GM12892 (cell line): ENCODE results near the gene TIMP3.

Source experiments
- DNase-seq: peaks from one replicate; pipeline ENCODE4 v3.0.0; 2011; ENCODE audit not compliant: insufficient read length
- FAIRE-seq: peaks from 2 replicates; lab custom pipeline; 2011; peaks lifted over from hg19 to GRCh38; lab: Jason Lieb, UNC
- POLR2A ChIP-seq: IDR thresholded peaks from 2 replicates; pipeline ENCODE4 v1.6.1; 2011; ENCODE audit warnings: low read depth, low read length, control low read depth
- POLR2AphosphoS5 ChIP-seq: IDR thresholded peaks from 2 replicates; pipeline ENCODE4 v1.6.1; 2011; ENCODE audit warnings: low read depth, low read length, control low read depth
- TAF1 ChIP-seq: IDR thresholded peaks from 2 replicates; pipeline ENCODE4 v1.6.1; 2011; ENCODE audit warnings: low read depth, mild to moderate bottlenecking, control low read depth, low read length, borderline replicate concordance

TIMP3 gene

DNA sequence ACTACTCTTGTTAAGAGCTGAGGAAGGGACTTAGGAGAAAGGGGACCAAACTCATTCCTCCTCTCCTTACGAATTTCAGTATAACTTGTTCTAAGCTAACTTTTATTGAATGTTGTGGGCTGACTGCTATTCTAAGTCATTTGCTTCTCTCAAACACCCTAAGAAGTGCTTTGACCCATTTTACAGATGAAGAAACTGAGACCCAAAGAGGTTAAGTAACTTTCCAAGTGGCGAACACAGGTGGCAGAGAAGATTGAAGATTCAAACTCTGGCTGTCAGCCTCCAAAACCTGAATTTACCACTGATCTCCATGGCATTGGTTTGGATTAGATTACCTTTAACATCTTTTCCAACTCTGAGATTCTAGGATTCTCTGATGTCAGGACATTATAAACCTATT lies 52.2 kb downstream of the TIMP3 start:
- TF ChIP-seq POLR2A = no peak
- TF ChIP-seq TAF1 = no peak
- no peak for TF ChIP-seq POLR2AphosphoS5
- FAIRE-seq (no peak), DNase-seq (no peak)

DNA sequence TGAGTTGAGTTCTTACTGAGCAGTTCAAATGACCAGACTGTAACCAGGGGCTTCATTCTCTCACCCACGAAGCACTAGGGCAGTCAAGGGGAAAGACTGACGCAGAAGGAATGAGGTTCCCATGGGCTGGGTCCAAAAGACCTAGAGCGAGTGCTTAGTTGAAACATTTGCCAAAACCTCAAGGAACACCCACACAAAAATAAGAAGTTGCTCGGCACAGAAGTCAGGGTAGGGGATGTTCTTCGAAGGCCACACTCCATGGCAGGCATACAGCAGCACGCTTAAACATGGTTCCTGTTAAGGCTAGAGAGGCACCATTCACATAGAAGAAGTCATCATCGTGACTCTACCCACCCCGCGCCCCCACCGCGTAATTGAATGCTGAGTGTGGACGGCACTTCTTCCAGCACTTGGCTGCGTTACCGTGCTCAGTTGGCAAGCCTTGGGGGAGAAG lies 52.9 kb downstream of the TIMP3 start:
- no peak for TF ChIP-seq POLR2A
- TF ChIP-seq POLR2AphosphoS5 = no peak
- no peak for TF ChIP-seq TAF1
- FAIRE-seq (no peak), DNase-seq (no peak)

DNA sequence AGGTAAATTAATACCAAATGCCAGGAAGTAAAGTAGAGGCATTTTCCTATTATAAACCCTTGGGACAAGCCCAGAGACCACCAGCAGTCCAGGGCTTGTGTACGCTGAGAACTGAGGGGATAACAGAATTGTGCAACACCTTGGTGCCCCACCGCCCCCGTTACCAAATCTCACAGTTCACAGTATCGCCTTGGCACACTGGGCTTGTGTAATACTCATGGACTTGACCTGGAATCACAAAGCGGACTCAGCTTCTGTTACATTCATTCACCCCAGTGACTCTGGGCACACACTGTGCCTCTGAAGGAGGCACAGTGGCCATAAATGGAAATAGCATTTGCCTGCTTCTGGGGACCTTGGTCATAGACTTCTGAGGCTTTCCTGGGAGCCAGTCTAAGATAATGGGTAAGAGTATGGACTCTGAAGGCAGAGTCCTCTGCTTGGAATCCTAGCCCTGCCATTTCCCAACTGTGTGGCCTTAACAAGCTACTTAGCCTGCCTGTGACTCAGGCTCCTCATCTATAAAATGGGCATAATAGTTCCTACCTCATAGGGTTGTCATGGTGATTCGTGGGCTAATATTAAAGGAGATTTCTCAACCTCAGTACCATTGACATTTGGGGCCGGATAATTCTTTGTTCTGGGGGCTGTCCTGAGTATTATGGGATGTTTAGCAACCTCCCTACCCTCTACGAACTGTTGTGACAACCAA lies 53.7 kb downstream of the TIMP3 start:
- TF ChIP-seq TAF1 = no peak
- no peak for TF ChIP-seq POLR2A
- no peak for TF ChIP-seq POLR2AphosphoS5
- no peak for DNase-seq
- FAIRE-seq = no peak

DNA sequence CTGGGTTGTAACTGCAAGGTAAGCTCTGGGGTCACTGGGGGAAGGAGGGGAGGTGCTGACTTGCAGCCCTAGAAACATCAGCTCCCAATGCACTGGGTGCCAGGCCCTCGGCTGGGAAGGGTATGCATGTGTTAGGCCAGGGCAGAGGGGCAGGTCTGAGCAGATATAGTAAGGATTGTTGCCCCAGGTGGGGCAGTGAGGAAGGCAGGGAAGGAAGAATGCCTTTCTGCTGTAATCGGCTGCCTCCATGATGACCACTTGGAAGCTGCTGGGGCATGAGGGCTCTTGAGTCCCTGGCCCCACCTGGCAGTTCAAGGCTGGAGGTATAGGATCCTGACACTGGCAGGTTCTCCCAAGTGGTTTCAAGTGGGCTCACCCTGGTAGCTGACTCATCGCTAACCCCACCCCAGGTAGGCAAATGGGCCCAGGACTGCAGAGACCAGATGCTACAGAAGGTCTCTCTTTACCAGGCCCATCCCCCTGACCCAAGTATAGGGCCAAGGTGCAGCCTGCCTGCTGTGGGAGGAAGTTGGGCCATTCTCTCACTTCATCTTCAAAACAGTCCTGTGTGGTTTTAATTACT lies 56.7 kb downstream of the TIMP3 start:
- no peak for DNase-seq
- no peak for FAIRE-seq
- TF ChIP-seq POLR2AphosphoS5 = no peak

DNA sequence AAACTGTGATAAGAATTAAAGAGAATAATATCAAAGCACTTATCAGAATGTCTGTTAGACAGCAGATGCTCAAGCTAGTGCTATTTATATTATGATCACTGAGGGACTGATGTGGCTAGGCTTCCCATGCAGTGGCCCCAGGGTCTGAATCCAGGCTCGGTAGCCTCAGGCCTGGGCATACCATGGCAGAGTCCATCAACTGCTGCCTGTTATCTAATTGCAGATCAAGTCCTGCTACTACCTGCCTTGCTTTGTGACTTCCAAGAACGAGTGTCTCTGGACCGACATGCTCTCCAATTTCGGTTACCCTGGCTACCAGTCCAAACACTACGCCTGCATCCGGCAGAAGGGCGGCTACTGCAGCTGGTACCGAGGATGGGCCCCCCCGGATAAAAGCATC lies 57.5 kb downstream of the TIMP3 start:
- FAIRE-seq (no peak), DNase-seq (no peak)
- TF ChIP-seq TAF1 (no peak), POLR2A (no peak), POLR2AphosphoS5 (no peak)

DNA sequence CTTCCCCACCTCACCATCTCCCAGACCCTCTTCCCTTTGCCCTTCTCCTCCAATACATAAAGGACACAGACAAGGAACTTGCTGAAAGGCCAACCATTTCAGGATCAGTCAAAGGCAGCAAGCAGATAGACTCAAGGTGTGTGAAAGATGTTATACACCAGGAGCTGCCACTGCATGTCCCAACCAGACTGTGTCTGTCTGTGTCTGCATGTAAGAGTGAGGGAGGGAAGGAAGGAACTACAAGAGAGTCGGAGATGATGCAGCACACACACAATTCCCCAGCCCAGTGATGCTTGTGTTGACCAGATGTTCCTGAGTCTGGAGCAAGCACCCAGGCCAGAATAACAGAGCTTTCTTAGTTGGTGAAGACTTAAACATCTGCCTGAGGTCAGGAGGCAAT lies 58.2 kb downstream of the TIMP3 start:
- TF ChIP-seq TAF1 = no peak
- TF ChIP-seq POLR2AphosphoS5 = no peak
- no peak for TF ChIP-seq POLR2A
- FAIRE-seq = no peak
- no peak for DNase-seq

DNA sequence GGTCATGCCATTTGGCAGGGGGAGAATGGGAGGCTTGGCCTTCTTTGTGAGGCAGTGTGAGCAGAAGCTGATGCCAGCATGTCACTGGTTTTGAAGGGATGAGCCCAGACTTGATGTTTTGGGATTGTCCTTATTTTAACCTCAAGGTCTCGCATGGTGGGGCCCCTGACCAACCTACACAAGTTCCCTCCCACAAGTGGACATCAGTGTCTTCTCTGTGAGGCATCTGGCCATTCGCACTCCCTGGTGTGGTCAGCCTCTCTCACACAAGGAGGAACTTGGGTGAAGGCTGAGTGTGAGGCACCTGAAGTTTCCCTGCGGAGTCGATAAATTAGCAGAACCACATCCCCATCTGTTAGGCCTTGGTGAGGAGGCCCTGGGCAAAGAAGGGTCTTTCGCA lies 59.8 kb downstream of the TIMP3 start:
- DNase-seq (no peak), FAIRE-seq (no peak)
- TF ChIP-seq POLR2AphosphoS5 = no peak
- TF ChIP-seq POLR2A = no peak
- no peak for TF ChIP-seq TAF1

DNA sequence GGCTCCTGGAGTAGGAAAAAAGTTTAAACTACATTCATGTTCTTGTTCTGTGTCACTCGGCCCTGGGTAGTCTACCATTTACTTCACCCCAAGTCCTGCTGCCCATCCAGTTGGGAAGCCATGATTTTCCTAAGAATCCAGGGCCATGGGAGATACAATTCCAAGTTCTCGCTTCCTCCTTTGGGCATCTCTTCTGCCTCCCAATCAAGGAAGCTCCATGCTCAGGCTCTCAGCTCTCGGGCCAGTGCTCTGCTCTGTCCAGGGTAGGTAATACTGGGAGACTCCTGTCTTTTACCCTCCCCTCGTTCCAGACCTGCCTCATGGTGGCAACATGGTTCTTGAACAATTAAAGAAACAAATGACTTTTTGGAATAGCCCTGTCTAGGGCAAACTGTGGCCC lies 60.6 kb downstream of the TIMP3 start:
- DNase-seq (no peak), FAIRE-seq (no peak)
- TF ChIP-seq TAF1 (no peak), POLR2A (no peak), POLR2AphosphoS5 (no peak)

DNA sequence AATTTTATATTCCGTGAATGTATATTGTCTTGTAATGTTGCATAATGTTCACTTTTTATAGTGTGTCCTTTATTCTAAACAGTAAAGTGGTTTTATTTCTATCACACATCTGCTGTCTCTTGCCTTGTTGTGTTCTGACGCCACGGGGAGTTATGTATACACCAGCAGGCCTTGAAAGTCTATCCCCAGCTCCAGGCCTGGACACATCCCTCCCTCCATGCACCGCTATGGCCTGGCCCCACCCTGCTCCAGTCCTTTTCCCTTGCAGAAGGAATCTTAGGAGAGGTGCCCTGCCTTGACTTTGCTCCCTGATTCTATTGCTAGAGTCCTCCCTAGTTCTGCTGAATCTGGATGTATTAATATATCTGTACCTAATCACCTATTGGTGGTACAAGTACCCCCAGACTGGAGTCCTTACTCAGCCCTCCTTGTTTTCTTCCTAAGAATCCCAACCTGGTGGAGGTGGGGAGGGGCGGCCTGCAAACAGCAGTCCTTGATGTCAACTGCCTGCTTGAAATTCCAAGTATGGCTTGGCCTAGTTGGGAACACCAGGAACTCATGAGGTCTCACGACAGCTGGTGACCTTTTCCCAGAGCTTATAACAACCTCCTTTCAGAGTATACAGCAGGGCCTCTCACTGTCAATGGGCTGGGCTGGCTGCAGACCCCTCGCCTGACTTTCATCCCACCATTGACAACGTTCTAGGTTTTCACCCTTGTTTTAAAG lies 61.6 kb downstream of the TIMP3 start:
- DNase-seq (no peak), FAIRE-seq (no peak)
- no peak for TF ChIP-seq POLR2AphosphoS5
- TF ChIP-seq POLR2A = no peak
- no peak for TF ChIP-seq TAF1

DNA sequence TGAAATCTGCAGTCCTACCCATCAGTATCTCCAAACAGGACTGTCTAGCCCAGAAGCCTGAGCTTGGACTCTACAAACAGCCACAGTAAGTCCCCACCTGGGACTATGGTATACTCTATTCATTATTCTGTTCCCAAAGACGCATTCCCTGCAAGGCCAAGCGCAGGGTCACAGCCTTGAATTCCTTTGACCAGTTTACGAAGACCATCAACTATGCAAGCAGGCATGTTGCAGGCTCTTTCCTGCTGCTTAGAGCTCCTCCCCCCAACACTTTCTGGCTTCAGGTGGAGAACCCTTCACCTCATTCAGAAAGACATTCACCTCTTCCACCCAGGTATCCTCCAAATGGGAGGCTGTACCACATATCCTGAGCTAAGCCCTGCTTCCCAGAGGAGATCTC lies 62.5 kb downstream of the TIMP3 start:
- DNase-seq (no peak), FAIRE-seq (no peak)
- TF ChIP-seq TAF1 (no peak), POLR2A (no peak), POLR2AphosphoS5 (no peak)

DNA sequence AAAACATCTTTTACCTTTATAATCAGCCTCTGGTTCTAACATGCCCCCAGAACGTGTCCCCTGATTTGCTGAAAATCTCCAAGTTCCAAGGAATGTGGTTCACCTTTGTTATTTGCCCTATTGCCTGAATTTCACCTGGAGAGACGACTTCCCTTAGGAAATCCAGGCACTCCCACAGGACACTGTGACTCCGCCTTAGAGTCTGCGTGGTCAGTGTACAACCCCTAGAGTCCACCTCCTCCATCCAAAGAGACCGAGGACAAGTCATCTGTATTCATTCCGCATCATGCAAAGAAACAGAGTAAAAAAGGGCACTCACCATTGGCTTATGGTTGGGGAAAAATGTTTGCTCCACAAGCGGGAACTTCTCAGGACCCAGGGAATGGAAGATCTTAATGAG lies 63.1 kb downstream of the TIMP3 start:
- DNase-seq (no peak), FAIRE-seq (no peak)
- TF ChIP-seq TAF1 (no peak), POLR2A (no peak), POLR2AphosphoS5 (no peak)

DNA sequence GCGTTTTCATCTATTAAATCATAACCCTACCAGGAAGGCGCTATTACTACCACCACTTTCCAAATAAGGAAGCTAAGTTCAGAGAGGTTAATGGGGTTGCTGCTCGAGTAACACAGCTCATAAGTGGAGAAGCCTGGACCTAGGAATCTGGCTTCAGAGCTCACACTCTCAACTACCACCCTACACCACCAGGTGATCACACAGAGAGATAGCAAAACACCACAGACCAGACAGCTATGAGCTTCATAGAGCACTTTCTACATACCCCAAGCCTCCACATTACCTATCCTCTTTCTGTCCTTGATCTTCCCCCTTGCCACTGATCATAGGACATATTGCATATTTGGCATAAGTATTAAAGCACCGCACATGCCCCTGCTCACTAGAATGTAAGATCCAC lies 65.4 kb downstream of the TIMP3 start:
- no peak for TF ChIP-seq POLR2A
- TF ChIP-seq POLR2AphosphoS5 = no peak
- no peak for TF ChIP-seq TAF1
- DNase-seq (no peak), FAIRE-seq (no peak)
